Measurements from ENCODE around the gene TRHDE. TPM values are rescaled to one million over a fixed set of nuclear protein-coding genes. Genes with fewer than 3 reads are reported as not detected.

The TRHDE gene
- polyA plus RNA-seq, 1 donor (not counting 4 experiments of a cell fraction or from before 2014, with no cell fraction given), result 0.12 TPM

DNA sequence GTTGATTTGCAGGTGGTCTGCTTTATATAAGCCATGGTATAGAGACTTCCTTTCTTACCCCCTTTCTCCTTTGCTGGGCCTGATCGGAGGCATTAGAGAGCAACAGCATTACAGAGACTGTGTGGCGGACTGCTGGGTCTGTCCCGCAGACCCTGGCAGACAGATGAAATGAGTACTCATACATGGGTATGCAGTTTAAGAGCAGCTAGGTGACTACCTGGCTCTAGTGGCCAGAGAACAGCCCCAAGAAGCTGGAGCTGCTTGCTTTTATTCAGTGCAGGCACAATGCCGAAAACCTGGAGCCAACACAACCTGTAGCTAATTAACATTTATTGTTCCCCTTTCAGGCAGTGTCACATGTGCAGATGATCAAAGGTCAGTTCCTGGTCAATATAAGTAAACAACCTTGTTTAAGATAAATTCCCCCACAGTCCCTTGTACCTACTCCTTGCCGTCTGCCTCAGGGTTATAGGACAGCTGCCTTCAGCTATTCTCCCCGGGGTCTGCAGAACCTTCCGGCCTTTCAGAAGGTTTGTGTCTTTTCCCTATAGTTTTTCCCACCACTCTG is 160.0 kb downstream of the TRHDE start:
- H4K20me1 ChIP-seq (ENCODE audit: control insufficient read depth, extremely low read depth, insufficient read depth, low read length), result no peaks in the 10 kb centered on the region
- H3K79me2 ChIP-seq (ENCODE audit: control insufficient read depth, insufficient read depth, low read length), result no peaks in the 10 kb centered on the region
- FAIRE-seq, result no peak
- H3K4me3 ChIP-seq (ENCODE audit: control insufficient read depth in 2 of 3, extremely low read depth in 1 of 3, insufficient read depth in 2 of 3, low read depth in 1 of 3, low read length in 3 of 3), result no peak overlapping the region
- dilution Hi-C loops (cut with MboI; ENCODE audit: extremely low pct_ligation_motif_present, low sequenced_read_pairs), result no loop called here
- no peak overlapping the region for H3K27ac ChIP-seq (ENCODE audit: control insufficient read depth, insufficient read depth, low read length)
- no peaks in the 10 kb centered on the region for H3K9me3 ChIP-seq (ENCODE audit: control insufficient read depth, low read depth, low read length)
- H3K9ac ChIP-seq (ENCODE audit: control insufficient read depth, extremely low read depth, insufficient read depth, low read length), result no peak overlapping the region
- no peaks in the 10 kb centered on the region for H3K36me3 ChIP-seq (ENCODE audit: control insufficient read depth in 2 of 2, extremely low read depth in 1 of 2, insufficient read depth in 2 of 2, low read length in 2 of 2)
- no peak overlapping the region for H2AFZ ChIP-seq (ENCODE audit: control insufficient read depth, low read length)
- TF ChIP-seq, protein P1, sequence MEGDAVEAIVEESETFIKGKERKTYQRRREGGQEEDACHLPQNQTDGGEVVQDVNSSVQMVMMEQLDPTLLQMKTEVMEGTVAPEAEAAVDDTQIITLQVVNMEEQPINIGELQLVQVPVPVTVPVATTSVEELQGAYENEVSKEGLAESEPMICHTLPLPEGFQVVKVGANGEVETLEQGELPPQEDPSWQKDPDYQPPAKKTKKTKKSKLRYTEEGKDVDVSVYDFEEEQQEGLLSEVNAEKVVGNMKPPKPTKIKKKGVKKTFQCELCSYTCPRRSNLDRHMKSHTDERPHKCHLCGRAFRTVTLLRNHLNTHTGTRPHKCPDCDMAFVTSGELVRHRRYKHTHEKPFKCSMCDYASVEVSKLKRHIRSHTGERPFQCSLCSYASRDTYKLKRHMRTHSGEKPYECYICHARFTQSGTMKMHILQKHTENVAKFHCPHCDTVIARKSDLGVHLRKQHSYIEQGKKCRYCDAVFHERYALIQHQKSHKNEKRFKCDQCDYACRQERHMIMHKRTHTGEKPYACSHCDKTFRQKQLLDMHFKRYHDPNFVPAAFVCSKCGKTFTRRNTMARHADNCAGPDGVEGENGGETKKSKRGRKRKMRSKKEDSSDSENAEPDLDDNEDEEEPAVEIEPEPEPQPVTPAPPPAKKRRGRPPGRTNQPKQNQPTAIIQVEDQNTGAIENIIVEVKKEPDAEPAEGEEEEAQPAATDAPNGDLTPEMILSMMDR (optimal IDR thresholded peaks at IDR 0.05 in 1 of 3, IDR thresholded peaks at IDR 0.05 in 1 of 3, conservative IDR thresholded peaks at IDR 0.05 in 1 of 3; ENCODE audit: extremely low read depth in 1 of 3, insufficient read depth in 2 of 3, low read length in 3 of 3), result no peak
- TF ChIP-seq EZH2 (IDR thresholded peaks at IDR 0.05; ENCODE audit: low read length), result no peak
- no peaks in the 10 kb centered on the region for H3K4me1 ChIP-seq (ENCODE audit: control insufficient read depth, extremely low read depth, insufficient read depth, low read length)
- no peak for DNase-seq (ENCODE audit: low read depth, low spot score)
- no peaks in the 10 kb centered on the region for H3K9me1 ChIP-seq (ENCODE audit: control insufficient read depth, extremely low read depth, insufficient read depth, low read length)
- no peaks in the 10 kb centered on the region for H3K27me3 ChIP-seq (ENCODE audit: control insufficient read depth, extremely low read depth, insufficient read depth, low read length)
- H3K4me2 ChIP-seq (ENCODE audit: control insufficient read depth, extremely low read depth, insufficient read depth, low read depth, low read length), result no peak overlapping the region

DNA sequence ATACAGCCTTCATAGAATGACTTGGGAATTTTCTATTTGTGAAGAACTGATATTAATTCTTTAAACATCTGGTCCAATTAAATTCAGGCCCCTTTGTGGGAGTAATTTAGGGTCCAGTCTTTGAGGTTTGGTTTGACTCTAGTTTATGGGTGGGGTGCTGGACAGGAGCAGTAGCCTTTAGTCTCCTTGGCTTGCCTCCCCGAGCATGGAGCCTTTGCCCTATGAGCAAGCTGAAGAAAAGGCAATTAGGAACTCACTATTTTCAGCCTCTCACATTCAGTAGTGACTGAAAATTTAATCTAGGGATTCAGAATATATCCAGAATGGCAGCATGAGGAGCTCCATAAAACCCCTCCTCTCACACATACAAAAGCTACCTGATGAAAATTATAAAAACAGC is 161.1 kb downstream of the TRHDE start:
- FAIRE-seq (no peak), DNase-seq (ENCODE audit: low read depth, low spot score) (no peak)
- H3K4me3 ChIP-seq (ENCODE audit: control insufficient read depth in 2 of 3, extremely low read depth in 1 of 3, insufficient read depth in 2 of 3, low read depth in 1 of 3, low read length in 3 of 3), result no peak overlapping the region
- no peak overlapping the region for H3K4me2 ChIP-seq (ENCODE audit: control insufficient read depth, extremely low read depth, insufficient read depth, low read depth, low read length)
- no peaks in the 10 kb centered on the region for H3K36me3 ChIP-seq (ENCODE audit: control insufficient read depth in 2 of 2, extremely low read depth in 1 of 2, insufficient read depth in 2 of 2, low read length in 2 of 2)
- H3K9ac ChIP-seq (ENCODE audit: control insufficient read depth, extremely low read depth, insufficient read depth, low read length), result no peak overlapping the region
- no peaks in the 10 kb centered on the region for H4K20me1 ChIP-seq (ENCODE audit: control insufficient read depth, extremely low read depth, insufficient read depth, low read length)
- TF ChIP-seq, protein P1 (optimal IDR thresholded peaks at IDR 0.05 in 1 of 3, IDR thresholded peaks at IDR 0.05 in 1 of 3, conservative IDR thresholded peaks at IDR 0.05 in 1 of 3; ENCODE audit: extremely low read depth in 1 of 3, insufficient read depth in 2 of 3, low read length in 3 of 3), result no peak
- TF ChIP-seq EZH2 (IDR thresholded peaks at IDR 0.05; ENCODE audit: low read length), result no peak
- H3K4me1 ChIP-seq (ENCODE audit: control insufficient read depth, extremely low read depth, insufficient read depth, low read length), result no peaks in the 10 kb centered on the region
- no peak overlapping the region for H3K27ac ChIP-seq (ENCODE audit: control insufficient read depth, insufficient read depth, low read length)
- H3K79me2 ChIP-seq (ENCODE audit: control insufficient read depth, insufficient read depth, low read length), result no peaks in the 10 kb centered on the region
- H3K27me3 ChIP-seq (ENCODE audit: control insufficient read depth, extremely low read depth, insufficient read depth, low read length), result no peaks in the 10 kb centered on the region
- dilution Hi-C loops (cut with MboI; ENCODE audit: extremely low pct_ligation_motif_present, low sequenced_read_pairs), result no loop called here
- H3K9me1 ChIP-seq (ENCODE audit: control insufficient read depth, extremely low read depth, insufficient read depth, low read length), result no peaks in the 10 kb centered on the region
- no peak overlapping the region for H2AFZ ChIP-seq (ENCODE audit: control insufficient read depth, low read length)
- no peaks in the 10 kb centered on the region for H3K9me3 ChIP-seq (ENCODE audit: control insufficient read depth, low read depth, low read length)
